ENCODE data around the gene PRKG1. TPM values are rescaled to one million over a fixed set of nuclear protein-coding genes. Genes with fewer than 3 reads are reported as not detected.

The PRKG1 gene
- total RNA-seq, 1 experiment from 2014 or later: 7.4 TPM

- H3K4me2 ChIP-seq (ENCODE audit: low read length): no peak overlapping the region
- POLR2A ChIA-PET (ENCODE audit: unreplicated experiment): no interaction called here
- no peaks in the 10 kb centered on the region for H4K20me1 ChIP-seq (ENCODE audit: low read length)
- intact Hi-C loops (cut with micrococcal nuclease): no loop called here
- H3K27me3 ChIP-seq (ENCODE audit: low read length): 0 out of 2 replicates have a peak, but pooled peaks cover 3% of the 10 kb centered on the region
- H3F3A ChIP-seq (ENCODE audit: low read length, unreplicated experiment): no peaks in the 10 kb centered on the region
- H3K9me3 ChIP-seq (ENCODE audit: low read length): no peaks in the 10 kb centered on the region
- H2AFZ ChIP-seq (ENCODE audit: low read length): no peak overlapping the region
- TF ChIP-seq CTCF (conservative IDR thresholded peaks at IDR 0.05; ENCODE audit: low read depth, low read length): no peak
- no peak for TF ChIP-seq EZH2 (IDR thresholded peaks at IDR 0.05; ENCODE audit: low read length, unreplicated experiment)
- no peak for TF ChIP-seq EZH2phosphoT487 (IDR thresholded peaks at IDR 0.05; ENCODE audit: borderline replicate concordance, low read length)
- H3K9ac ChIP-seq (ENCODE audit: low read length): no peak overlapping the region
- H3K27ac ChIP-seq (ENCODE audit: low read length): no peak overlapping the region
- ATAC-seq: no peak
- H3K4me3 ChIP-seq (ENCODE audit: low read length): no peak overlapping the region
- H3K36me3 ChIP-seq (ENCODE audit: low read depth, low read length): no peaks in the 10 kb centered on the region
- no peaks in the 10 kb centered on the region for H3K9me2 ChIP-seq (replicated peaks; ENCODE audit: low read length)
- CTCF ChIA-PET: no interaction called here
- H3K79me2 ChIP-seq (ENCODE audit: low read length): no peaks in the 10 kb centered on the region
- no TSS peak for BruUV-seq (replicated peaks)
- no peaks in the 10 kb centered on the region for H3K4me1 ChIP-seq (ENCODE audit: insufficient read depth, low read length)
- DNase-seq: no peak
Observed at GRCh38 chr10:51846856-51847506, 772.7 kb downstream of the PRKG1 start.

GRCh38 chr10:51852297-51852696 lies 778.0 kb downstream of the PRKG1 start:
- DNase-seq: no peak
- CTCF ChIA-PET: no interaction called here
- H3K36me3 ChIP-seq (ENCODE audit: low read depth, low read length): no peaks in the 10 kb centered on the region
- no peaks in the 10 kb centered on the region for H3K27me3 ChIP-seq (ENCODE audit: low read length)
- no peaks in the 10 kb centered on the region for H3F3A ChIP-seq (ENCODE audit: low read length, unreplicated experiment)
- H3K9ac ChIP-seq (ENCODE audit: low read length): no peak overlapping the region
- no peaks in the 10 kb centered on the region for H4K20me1 ChIP-seq (ENCODE audit: low read length)
- no peak overlapping the region for H2AFZ ChIP-seq (ENCODE audit: low read length)
- no peaks in the 10 kb centered on the region for H3K9me2 ChIP-seq (replicated peaks; ENCODE audit: low read length)
- BruUV-seq (replicated peaks): no TSS peak
- H3K4me2 ChIP-seq (ENCODE audit: low read length): no peak overlapping the region
- TF ChIP-seq EZH2 (IDR thresholded peaks at IDR 0.05; ENCODE audit: low read length, unreplicated experiment) (no peak), CTCF (conservative IDR thresholded peaks at IDR 0.05; ENCODE audit: low read depth, low read length) (no peak), EZH2phosphoT487 (IDR thresholded peaks at IDR 0.05; ENCODE audit: borderline replicate concordance, low read length) (no peak)
- H3K27ac ChIP-seq (ENCODE audit: low read length): no peak overlapping the region
- ATAC-seq: no peak
- POLR2A ChIA-PET (ENCODE audit: unreplicated experiment): no interaction called here
- intact Hi-C loops (cut with micrococcal nuclease): no loop called here
- H3K9me3 ChIP-seq (ENCODE audit: low read length): no peaks in the 10 kb centered on the region
- no peak overlapping the region for H3K4me3 ChIP-seq (ENCODE audit: low read length)
- H3K4me1 ChIP-seq (ENCODE audit: insufficient read depth, low read length): no peaks in the 10 kb centered on the region
- H3K79me2 ChIP-seq (ENCODE audit: low read length): no peaks in the 10 kb centered on the region

GRCh38 chr10:51857305-51857704 lies 783.0 kb downstream of the PRKG1 start:
- Histone ChIP-seq H3K9me3 (ENCODE audit: low read length) (no peaks in the 10 kb centered on the region), H3K79me2 (ENCODE audit: low read length) (no peaks in the 10 kb centered on the region), H3F3A (ENCODE audit: low read length, unreplicated experiment) (no peaks in the 10 kb centered on the region), H3K27me3 (ENCODE audit: low read length) (no peaks in the 10 kb centered on the region), H3K4me3 (ENCODE audit: low read length) (no peak overlapping the region), H3K36me3 (ENCODE audit: low read depth, low read length) (no peaks in the 10 kb centered on the region), H3K4me2 (ENCODE audit: low read length) (no peak overlapping the region), H3K4me1 (ENCODE audit: insufficient read depth, low read length) (no peaks in the 10 kb centered on the region), H4K20me1 (ENCODE audit: low read length) (no peaks in the 10 kb centered on the region), H3K9me2 (replicated peaks; ENCODE audit: low read length) (no peaks in the 10 kb centered on the region), H2AFZ (ENCODE audit: low read length) (no peak overlapping the region), H3K27ac (ENCODE audit: low read length) (no peak overlapping the region), H3K9ac (ENCODE audit: low read length) (no peak overlapping the region)
- no peak for TF ChIP-seq EZH2 (IDR thresholded peaks at IDR 0.05; ENCODE audit: low read length, unreplicated experiment)
- no peak for TF ChIP-seq EZH2phosphoT487 (IDR thresholded peaks at IDR 0.05; ENCODE audit: borderline replicate concordance, low read length)
- no peak for TF ChIP-seq CTCF (conservative IDR thresholded peaks at IDR 0.05; ENCODE audit: low read depth, low read length)
- ATAC-seq (no peak), DNase-seq (no peak)
- BruUV-seq (replicated peaks): no TSS peak
- ChIA-PET CTCF (no interaction called here), POLR2A (ENCODE audit: unreplicated experiment) (no interaction called here)
- intact Hi-C loops (cut with micrococcal nuclease): no loop called here
